ENCODE data around the gene ABHD5.

- TF ChIP-seq POLR2A (IDR thresholded peaks at IDR 0.05): no peak
- no peak for TF ChIP-seq CTCF (IDR thresholded peaks at IDR 0.05)
Observed at GRCh38 chr3:43695863-43696262, 5.1 kb downstream of the ABHD5 start.

Data from Peyer's patch (tissue), 4 donors.